Type B pancreatic cell (in vitro differentiated cells): ENCODE measurements around the gene ZNRF1. TPM values are rescaled to one million over a fixed set of nuclear protein-coding genes. Genes with fewer than 3 reads are reported as not detected.

Source experiments
- DNase-seq: peaks from one replicate; pipeline ENCODE4 v3.0.0; 2021; ENCODE audit warnings: mixed read lengths; ENCODE audit not compliant: unreplicated experiment; ENCODE audit errors: extremely low spot score
- H3K27ac Mint-ChIP-seq: 2 replicates; pipeline ENCODE4 v1.8.0; 2021; ENCODE audit warnings: mild to moderate bottlenecking, mixed read lengths
- H3K27me3 Mint-ChIP-seq: 2 replicates; pipeline ENCODE4 v1.8.0; 2021; ENCODE audit warnings: mixed read lengths
- H3K36me3 Mint-ChIP-seq: 2 replicates; pipeline ENCODE4 v1.8.0; 2021; ENCODE audit warnings: mixed read lengths
- H3K4me1 Mint-ChIP-seq: one replicate; pipeline ENCODE4 v1.8.0; 2021; ENCODE audit warnings: mixed read lengths; ENCODE audit not compliant: unreplicated experiment
- H3K4me3 Mint-ChIP-seq: 2 replicates; pipeline ENCODE4 v1.8.0; 2021; ENCODE audit warnings: mild to moderate bottlenecking, mixed read lengths
- H3K9me3 Mint-ChIP-seq: 2 replicates; pipeline ENCODE4 v1.8.0; 2021; ENCODE audit warnings: mixed read lengths
- long read RNA-seq: library from polyadenylated mRNA; unstranded; transcript quantifications from one replicate; pipeline ENCODE4 v2.0.0, GENCODE V29; 2020
- total RNA-seq: library from RNA; stranded (reverse); gene quantifications from 2 replicates; pipeline ENCODE4 v1.2.1, GENCODE V29; 2021; ENCODE audit warnings: low replicate concordance
- TF ChIP-seq, protein P1 (sequence below): fragments of 200-600 bp; sonication (generic); conservative IDR thresholded peaks from 2 replicates; pipeline ENCODE4 v1.5.0; 2021; ENCODE audit warnings: antibody characterized with exemption, mild to moderate bottlenecking

The ZNRF1 gene
- 38.4 and 49.2 TPM in 2 replicates for total RNA-seq
- long read RNA-seq, full-length matches to known transcripts: 5 of 5 reads
- long read RNA-seq, partial matches to known transcripts: 0 of 5 reads
- long read RNA-seq, other reads (novel, unspliced or antisense): 0 of 5 reads

DNA sequence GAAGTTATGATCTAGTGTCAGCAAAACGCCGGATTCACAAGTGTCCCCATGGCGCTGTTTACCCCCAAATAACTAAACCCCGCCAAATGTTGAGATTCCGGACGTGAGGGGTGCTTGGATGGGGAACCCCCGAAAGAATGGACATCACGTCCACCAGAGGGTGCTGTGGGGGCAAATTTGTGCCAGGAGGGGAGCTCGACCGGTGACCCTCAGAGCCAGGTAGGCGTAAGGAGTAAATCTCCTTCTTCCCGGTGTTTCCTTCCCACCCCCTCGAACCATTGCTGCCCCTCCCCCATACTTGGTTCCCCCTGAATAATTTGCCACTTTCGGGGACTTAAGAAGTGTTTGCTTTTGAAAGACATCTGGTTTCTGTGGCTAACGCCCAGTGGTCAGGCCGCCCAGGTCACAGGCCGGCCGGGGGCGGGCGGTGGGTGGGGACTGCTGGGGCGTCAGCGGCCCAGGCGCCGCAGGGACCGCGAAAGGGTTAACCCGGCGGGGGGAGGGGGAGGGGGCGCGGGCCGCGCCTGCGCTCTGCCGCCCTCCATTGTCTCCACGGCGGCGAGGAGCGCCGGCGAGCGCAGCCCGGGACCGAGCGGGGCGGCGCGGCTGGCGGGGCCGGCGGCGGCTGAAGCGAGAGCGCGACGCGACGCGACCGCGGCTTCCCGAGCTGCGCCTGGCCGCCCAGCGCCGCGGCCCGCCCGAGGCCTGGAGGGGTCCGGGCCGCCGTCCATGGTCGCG is at the start of gene ZNRF1:
Gene ZNRF1 (plus strand): TSS at position 544 of the 738 bp plus-strand sequence. CDS start 648 bp downstream, outside the sequence.
- peaks cover 38% of the 10 kb centered on the region for H3K4me1 Mint-ChIP-seq
- H3K27ac Mint-ChIP-seq: peak within 1 kb of the TSS; percentile 88
- TF ChIP-seq, protein P1, sequence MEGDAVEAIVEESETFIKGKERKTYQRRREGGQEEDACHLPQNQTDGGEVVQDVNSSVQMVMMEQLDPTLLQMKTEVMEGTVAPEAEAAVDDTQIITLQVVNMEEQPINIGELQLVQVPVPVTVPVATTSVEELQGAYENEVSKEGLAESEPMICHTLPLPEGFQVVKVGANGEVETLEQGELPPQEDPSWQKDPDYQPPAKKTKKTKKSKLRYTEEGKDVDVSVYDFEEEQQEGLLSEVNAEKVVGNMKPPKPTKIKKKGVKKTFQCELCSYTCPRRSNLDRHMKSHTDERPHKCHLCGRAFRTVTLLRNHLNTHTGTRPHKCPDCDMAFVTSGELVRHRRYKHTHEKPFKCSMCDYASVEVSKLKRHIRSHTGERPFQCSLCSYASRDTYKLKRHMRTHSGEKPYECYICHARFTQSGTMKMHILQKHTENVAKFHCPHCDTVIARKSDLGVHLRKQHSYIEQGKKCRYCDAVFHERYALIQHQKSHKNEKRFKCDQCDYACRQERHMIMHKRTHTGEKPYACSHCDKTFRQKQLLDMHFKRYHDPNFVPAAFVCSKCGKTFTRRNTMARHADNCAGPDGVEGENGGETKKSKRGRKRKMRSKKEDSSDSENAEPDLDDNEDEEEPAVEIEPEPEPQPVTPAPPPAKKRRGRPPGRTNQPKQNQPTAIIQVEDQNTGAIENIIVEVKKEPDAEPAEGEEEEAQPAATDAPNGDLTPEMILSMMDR: peak; percentile 85
- H3K36me3 Mint-ChIP-seq: peaks cover 7% of the 10 kb centered on the region
- H3K4me3 Mint-ChIP-seq: peak within 1 kb of the TSS; percentile 92
- no peaks in the 10 kb centered on the region for H3K9me3 Mint-ChIP-seq
- DNase-seq: peak; percentile 85
- no peaks in the 10 kb centered on the region for H3K27me3 Mint-ChIP-seq

DNA sequence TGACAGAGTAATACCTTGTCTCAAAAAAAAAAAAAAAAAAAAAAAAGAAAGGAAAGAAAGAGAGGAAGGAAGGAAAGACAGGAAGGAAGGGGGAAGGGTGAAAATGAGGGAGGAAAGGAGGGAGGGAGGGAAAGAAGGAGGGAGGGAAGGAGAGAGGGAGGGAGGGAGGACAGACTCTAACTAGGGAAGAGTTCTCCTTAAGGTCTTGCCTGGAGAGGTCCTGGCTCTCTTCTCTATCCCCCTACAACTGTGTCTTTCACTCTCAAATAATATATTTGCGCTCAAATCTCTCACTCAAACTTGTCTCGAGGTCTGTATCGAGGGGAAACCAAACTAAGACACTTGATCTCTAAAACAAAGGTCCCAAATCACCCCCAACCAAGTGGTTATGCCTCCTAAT is 49.5 kb upstream of the ZNRF1 start:
- H3K36me3 Mint-ChIP-seq: peaks cover 26% of the 10 kb centered on the region
- TF ChIP-seq, protein P1: no peak
- H3K4me3 Mint-ChIP-seq: no peak overlapping the region
- H3K4me1 Mint-ChIP-seq: no peaks in the 10 kb centered on the region
- DNase-seq: no peak
- H3K9me3 Mint-ChIP-seq: no peaks in the 10 kb centered on the region
- no peaks in the 10 kb centered on the region for H3K27me3 Mint-ChIP-seq
- no peak overlapping the region for H3K27ac Mint-ChIP-seq

DNA sequence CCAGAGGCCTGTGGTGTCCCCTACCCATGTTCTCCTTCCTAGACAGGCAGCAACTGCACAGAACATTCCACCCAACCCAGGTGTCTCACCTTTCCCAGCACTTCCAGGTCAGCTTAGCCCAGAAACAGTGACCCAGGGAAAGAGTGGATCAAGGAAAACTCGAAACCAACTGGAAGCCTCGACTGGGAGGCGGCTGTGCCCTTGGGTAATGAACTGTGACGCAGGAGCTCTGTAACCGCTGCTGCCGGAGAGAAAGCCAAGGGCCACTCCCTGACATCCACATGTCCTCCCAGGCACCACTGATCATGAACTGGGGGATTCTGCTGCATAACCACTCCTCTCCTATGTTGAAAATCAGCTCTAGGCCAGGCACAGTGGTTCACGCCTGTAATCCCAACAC is 48.3 kb upstream of the ZNRF1 start:
- peaks cover 35% of the 10 kb centered on the region for H3K36me3 Mint-ChIP-seq

DNA sequence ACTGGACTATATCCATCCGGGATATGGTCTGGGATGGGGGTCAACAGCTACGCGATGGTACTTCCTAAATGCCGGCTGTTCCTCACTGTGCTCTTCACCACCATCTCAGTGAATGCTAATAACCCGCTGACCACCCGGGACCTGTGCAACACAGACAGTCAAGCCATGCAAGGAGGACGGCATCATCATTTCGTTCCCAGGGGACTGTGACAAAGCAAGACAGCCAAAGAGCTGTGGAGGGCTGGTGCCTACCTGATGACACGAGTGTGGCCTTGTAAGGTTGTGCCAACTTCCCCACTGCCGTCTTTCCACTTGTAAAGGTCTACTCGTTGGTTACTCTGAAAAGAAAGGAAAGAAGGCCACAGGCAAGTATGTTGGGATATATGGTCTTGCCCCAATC is 47.6 kb upstream of the ZNRF1 start:
- Mint-ChIP-seq H3K27ac (no peak overlapping the region), H3K36me3 (peaks cover 36% of the 10 kb centered on the region)

More for the DNA sequence above, 48.3 kb upstream of the ZNRF1 start:
- Mint-ChIP-seq H3K27ac (no peak overlapping the region), H3K4me3 (no peak overlapping the region), H3K4me1 (no peaks in the 10 kb centered on the region), H3K27me3 (no peaks in the 10 kb centered on the region), H3K9me3 (no peaks in the 10 kb centered on the region)
- TF ChIP-seq, protein P1: no peak
- DNase-seq: no peak

DNA sequence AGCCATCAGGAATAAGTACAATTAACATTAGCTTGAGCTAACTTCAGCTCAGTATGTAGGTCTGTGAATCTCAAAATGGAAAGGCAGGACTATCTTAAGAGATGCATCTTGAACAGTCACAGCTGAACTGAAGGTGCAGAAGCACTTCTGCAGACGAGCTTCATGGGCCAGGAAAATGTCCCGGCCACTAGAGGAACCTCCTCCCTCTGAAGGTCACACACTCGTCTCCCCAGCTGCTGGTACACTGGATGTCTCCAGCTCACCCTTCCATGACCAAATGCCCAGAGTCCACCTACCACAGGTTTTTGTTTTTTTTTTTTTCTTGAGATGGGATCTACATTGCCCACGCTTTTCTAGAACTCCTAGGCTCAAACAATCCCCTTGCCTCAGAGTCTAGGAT is 47.1 kb upstream of the ZNRF1 start:
- TF ChIP-seq, protein P1: no peak
- DNase-seq: no peak
- no peak overlapping the region for H3K4me3 Mint-ChIP-seq
- H3K36me3 Mint-ChIP-seq: peaks cover 36% of the 10 kb centered on the region
- H3K27me3 Mint-ChIP-seq: no peaks in the 10 kb centered on the region
- no peak overlapping the region for H3K27ac Mint-ChIP-seq
- no peaks in the 10 kb centered on the region for H3K9me3 Mint-ChIP-seq
- no peaks in the 10 kb centered on the region for H3K4me1 Mint-ChIP-seq

More for the DNA sequence above, 47.6 kb upstream of the ZNRF1 start:
- Mint-ChIP-seq H3K27me3 (no peaks in the 10 kb centered on the region), H3K4me3 (no peak overlapping the region), H3K4me1 (no peaks in the 10 kb centered on the region), H3K9me3 (no peaks in the 10 kb centered on the region)
- TF ChIP-seq, protein P1: no peak
- DNase-seq: no peak
